Measurements from ENCODE around the gene CHKA.
A peak's percentile ranks its signal among the peaks of the same experiment; 100 is the strongest.

Gene CHKA

GRCh38 chr11:68011051-68011943, 109.9 kb downstream of the CHKA start:
- ATAC-seq (ENCODE audit: insufficient read depth, low read depth) (no peak), DNase-seq (no peak)
- no peaks in the 10 kb centered on the region for H3K27me3 ChIP-seq (ENCODE audit: insufficient read depth, low read length, poor library complexity)
- TF ChIP-seq CTCF (IDR thresholded peaks at IDR 0.05; ENCODE audit: borderline replicate concordance, extremely low read depth, low read length, poor library complexity, severe bottlenecking): no peak
- no peak for TF ChIP-seq EZH2 (IDR thresholded peaks at IDR 0.05; ENCODE audit: borderline replicate concordance, low read depth, low read length, severe bottlenecking)
- H3K9ac ChIP-seq (ENCODE audit: low read depth, low read length): no peak overlapping the region
- no peaks in the 10 kb centered on the region; the same call in 1 of the 2 replicates for H4K20me1 ChIP-seq (ENCODE audit: insufficient read depth, low read length)
- H2AFZ ChIP-seq (ENCODE audit: low read depth, low read length): no peak overlapping the region
- no peak overlapping the region for H3K27ac ChIP-seq (ENCODE audit: low read length)
- H3K4me3 ChIP-seq (ENCODE audit: low read depth in 1 of 2, low read length in 2 of 2): no peak overlapping the region
- no peaks in the 10 kb centered on the region for H3K79me2 ChIP-seq (ENCODE audit: insufficient read depth, low read length)
- H3K4me2 ChIP-seq (ENCODE audit: insufficient read depth, low read length): no peak overlapping the region
- H3K4me1 ChIP-seq (ENCODE audit: insufficient read depth, low read length): no peaks in the 10 kb centered on the region
- H3K9me3 ChIP-seq (ENCODE audit: insufficient read depth, low read length, severe bottlenecking): no peaks in the 10 kb centered on the region
- H3K36me3 ChIP-seq (ENCODE audit: insufficient read depth, low read length): no peaks in the 10 kb centered on the region

- Histone ChIP-seq H3K9ac (ENCODE audit: low read depth, low read length) (no peak within 1 kb of the TSS), H3K27ac (ENCODE audit: low read length) (no peak within 1 kb of the TSS), H3K9me3 (ENCODE audit: insufficient read depth, low read length, severe bottlenecking) (no peaks in the 10 kb centered on the region), H3K4me1 (ENCODE audit: insufficient read depth, low read length) (no peaks in the 10 kb centered on the region), H3K79me2 (ENCODE audit: insufficient read depth, low read length) (no peaks in the 10 kb centered on the region), H3K27me3 (ENCODE audit: insufficient read depth, low read length, poor library complexity) (no peaks in the 10 kb centered on the region), H3K36me3 (ENCODE audit: insufficient read depth, low read length) (no peaks in the 10 kb centered on the region), H4K20me1 (ENCODE audit: insufficient read depth, low read length) (no peaks in the 10 kb centered on the region; the same call in 1 of the 2 replicates), H3K4me3 (ENCODE audit: low read depth in 1 of 2, low read length in 2 of 2) (no peak within 1 kb of the TSS), H2AFZ (ENCODE audit: low read depth, low read length) (no peak within 1 kb of the TSS), H3K4me2 (ENCODE audit: insufficient read depth, low read length) (no peak within 1 kb of the TSS)
- ATAC-seq (ENCODE audit: insufficient read depth, low read depth): peak; percentile 34; the same call in 2 of the 3 replicates
- TF ChIP-seq EZH2 (IDR thresholded peaks at IDR 0.05; ENCODE audit: borderline replicate concordance, low read depth, low read length, severe bottlenecking) (no peak), CTCF (IDR thresholded peaks at IDR 0.05; ENCODE audit: borderline replicate concordance, extremely low read depth, low read length, poor library complexity, severe bottlenecking) (no peak)
- DNase-seq: no peak
These were observed 110.8 kb downstream of the CHKA start, which contains the start of gene ALDH3B1 for GRCh38 chr11:68010090-68011041. Gene ALDH3B1, plus strand, starts transcription at chr11:68010327. Its CDS starts 4,971 bp downstream, at chr11:68015298.

GRCh38 chr11:68009391-68010089, 111.6 kb downstream of the CHKA start:
- no peaks in the 10 kb centered on the region for H3K9me3 ChIP-seq (ENCODE audit: insufficient read depth, low read length, severe bottlenecking)
- H4K20me1 ChIP-seq (ENCODE audit: insufficient read depth, low read length): no peaks in the 10 kb centered on the region

More at GRCh38 chr11:68009391-68010089, 111.6 kb downstream of the CHKA start:
- no peak for TF ChIP-seq EZH2 (IDR thresholded peaks at IDR 0.05; ENCODE audit: borderline replicate concordance, low read depth, low read length, severe bottlenecking)
- TF ChIP-seq CTCF (IDR thresholded peaks at IDR 0.05; ENCODE audit: borderline replicate concordance, extremely low read depth, low read length, poor library complexity, severe bottlenecking): peak; percentile 34
- H3K36me3 ChIP-seq (ENCODE audit: insufficient read depth, low read length): no peaks in the 10 kb centered on the region
- peaks cover 4% of the 10 kb centered on the region; the same call in 1 of the 2 replicates for H3K4me1 ChIP-seq (ENCODE audit: insufficient read depth, low read length)
- H3K9ac ChIP-seq (ENCODE audit: low read depth, low read length): no peak overlapping the region
- ATAC-seq (ENCODE audit: insufficient read depth, low read depth) (no peak), DNase-seq (no peak)
- H3K79me2 ChIP-seq (ENCODE audit: insufficient read depth, low read length): no peaks in the 10 kb centered on the region
- no peak overlapping the region for H2AFZ ChIP-seq (ENCODE audit: low read depth, low read length)
- H3K4me2 ChIP-seq (ENCODE audit: insufficient read depth, low read length): no peak overlapping the region
- no peak overlapping the region for H3K4me3 ChIP-seq (ENCODE audit: low read depth in 1 of 2, low read length in 2 of 2)
- H3K27me3 ChIP-seq (ENCODE audit: insufficient read depth, low read length, poor library complexity): peaks cover 5% of the 10 kb centered on the region
- no peak overlapping the region for H3K27ac ChIP-seq (ENCODE audit: low read length)

Data from DND-41 (cell line).